VCaP (cell line): ENCODE data around the gene CABLES1.
A peak's percentile ranks its signal among the peaks of the same experiment; 100 is the strongest.
"Not testable (repeated sequence)": the region's sequence is repeated elsewhere in the genome, so short reads cannot be mapped to it uniquely, and the experiment has no call there.

ENCODE experiments used
- H3K27ac ChIP-seq: fragments of 450-650 bp; 2 replicates; pipeline ENCODE4 v1.5.1; 2017
- CTCF ChIP-seq: fragments of 450-650 bp; conservative IDR thresholded peaks from 2 replicates; pipeline ENCODE4 v1.5.1; 2017; ENCODE audit warnings: mild to moderate bottlenecking, moderate library complexity

CABLES1 gene

GRCh38 chr18:23281626-23282436, 146.5 kb downstream of the CABLES1 start:
- TF ChIP-seq CTCF, result no peak
- peak overlapping the region; percentile 20; the same call in 1 of the 2 replicates for H3K27ac ChIP-seq

GRCh38 chr18:23282437-23282781, 147.1 kb downstream of the CABLES1 start:
- H3K27ac ChIP-seq, result peak overlapping the region; percentile 20; the same call in 1 of the 2 replicates
- no peak for TF ChIP-seq CTCF

GRCh38 chr18:23283916-23284430, 148.7 kb downstream of the CABLES1 start:
- no peak for TF ChIP-seq CTCF

GRCh38 chr18:23284629-23285028, 149.3 kb downstream of the CABLES1 start:
- no peak overlapping the region for H3K27ac ChIP-seq
- no peak for TF ChIP-seq CTCF

More at GRCh38 chr18:23283916-23284430, 148.7 kb downstream of the CABLES1 start:
- H3K27ac ChIP-seq, result no peak overlapping the region

- H3K27ac ChIP-seq, result not testable (repeated sequence)
Observed at GRCh38 chr18:23285581-23285980, 150.3 kb downstream of the CABLES1 start.

- TF ChIP-seq CTCF, result no peak
- H3K27ac ChIP-seq, result no peak overlapping the region
Observed at GRCh38 chr18:23291456-23292205, 156.3 kb downstream of the CABLES1 start.

GRCh38 chr18:23300231-23300805, 165.0 kb downstream of the CABLES1 start:
- TF ChIP-seq CTCF, result no peak
- H3K27ac ChIP-seq, result no peak overlapping the region
